H9 (cell line): ENCODE results near the gene ODAD3. TPM values are rescaled to one million over a fixed set of nuclear protein-coding genes. Genes with fewer than 3 reads are reported as not detected.

ENCODE experiments used
- DNase-seq: peaks from one replicate; pipeline ENCODE4 v3.0.0-alpha.2; 2017
- H2AFZ ChIP-seq: one replicate; pipeline ENCODE4 v1.6.1; 2013; ENCODE audit warnings: mild to moderate bottlenecking, low read length, control low read depth, moderate library complexity
- H2AK5ac ChIP-seq: 2 replicates; pipeline ENCODE4 v1.6.1; 2013; ENCODE audit warnings: low read length, control low read depth, mixed read lengths; ENCODE audit not compliant: insufficient read length
- H2BK120ac ChIP-seq: one replicate; pipeline ENCODE4 v1.6.1; 2013; ENCODE audit warnings: low read depth, mild to moderate bottlenecking, low read length, control low read depth, inconsistent platforms; ENCODE audit not compliant: poor library complexity, severe bottlenecking
- H2BK12ac ChIP-seq: 2 replicates; pipeline ENCODE4 v1.6.1; 2013; ENCODE audit warnings: low read length, control low read depth, mixed read lengths, low read depth; ENCODE audit not compliant: insufficient read length
- H2BK15ac ChIP-seq: 2 replicates; pipeline ENCODE4 v1.6.1; 2013; ENCODE audit warnings: low read depth, low read length, control low read depth
- H2BK20ac ChIP-seq: one replicate; pipeline ENCODE4 v1.6.1; 2013; ENCODE audit warnings: low read depth, mild to moderate bottlenecking, low read length, control low read depth, inconsistent platforms; ENCODE audit not compliant: poor library complexity, severe bottlenecking
- H2BK5ac ChIP-seq: 2 replicates; pipeline ENCODE4 v1.6.1; 2013; ENCODE audit warnings: low read length, control low read depth, mixed read lengths; ENCODE audit not compliant: insufficient read length
- H3K14ac ChIP-seq: 2 replicates; pipeline ENCODE4 v1.6.1; 2013; ENCODE audit warnings: low read length, control low read depth; ENCODE audit not compliant: insufficient read depth
- H3K18ac ChIP-seq: 2 replicates; pipeline ENCODE4 v1.6.1; 2013; ENCODE audit warnings: low read depth, mild to moderate bottlenecking, mixed read lengths, low read length, control low read depth; ENCODE audit not compliant: insufficient read length
- H3K23ac ChIP-seq: 2 replicates; pipeline ENCODE4 v1.6.1; 2013; ENCODE audit warnings: low read length, control low read depth, mixed read lengths, low read depth; ENCODE audit not compliant: insufficient read length
- H3K23me2 ChIP-seq: 2 replicates; pipeline ENCODE4 v1.6.1; 2013; ENCODE audit warnings: low read depth, mild to moderate bottlenecking, mixed read lengths, low read length, control low read depth; ENCODE audit not compliant: insufficient read length, poor library complexity, severe bottlenecking
- H3K27ac ChIP-seq: 2 replicates; pipeline ENCODE4 v1.5.1; 2013; ENCODE audit warnings: low read length, control low read depth, mixed read lengths, low read depth; ENCODE audit not compliant: insufficient read length
- H3K27me3 ChIP-seq: 2 replicates; pipeline ENCODE4 v1.6.1; 2013; ENCODE audit warnings: low read length, control low read depth, inconsistent platforms; ENCODE audit not compliant: insufficient read depth
- H3K4ac ChIP-seq: 2 replicates; pipeline ENCODE4 v1.6.1; 2013; ENCODE audit warnings: low read depth, mild to moderate bottlenecking, control low read depth, inconsistent platforms, low read length, moderate library complexity
- H3K4me1 ChIP-seq: 2 replicates; pipeline ENCODE4 v1.6.1; 2013; ENCODE audit warnings: low read length, control low read depth, inconsistent platforms; ENCODE audit not compliant: insufficient read depth
- H3K4me2 ChIP-seq: 2 replicates; pipeline ENCODE4 v1.6.1; 2013; ENCODE audit warnings: low read length, control low read depth, mixed read lengths; ENCODE audit not compliant: insufficient read length, insufficient read depth
- H3K56ac ChIP-seq: 2 replicates; pipeline ENCODE4 v1.6.1; 2013; ENCODE audit warnings: low read depth, mild to moderate bottlenecking, mixed read lengths, low read length, control low read depth; ENCODE audit not compliant: insufficient read length
- H3K79me1 ChIP-seq: 2 replicates; pipeline ENCODE4 v1.6.1; 2013; ENCODE audit warnings: low read depth, mild to moderate bottlenecking, moderate library complexity, low read length, control low read depth, inconsistent platforms; ENCODE audit not compliant: insufficient read depth, poor library complexity, severe bottlenecking
- H3K79me2 ChIP-seq: 2 replicates; pipeline ENCODE4 v1.6.1; 2013; ENCODE audit warnings: low read length, control low read depth, inconsistent platforms; ENCODE audit not compliant: insufficient read depth
- H3K9ac ChIP-seq: 2 replicates; pipeline ENCODE4 v1.6.1; 2013; ENCODE audit warnings: low read length, control low read depth, mixed read lengths; ENCODE audit not compliant: insufficient read length; ENCODE audit errors: extremely low read depth
- H3K9me3 ChIP-seq: one replicate; pipeline ENCODE4 v1.6.1; 2013; ENCODE audit warnings: low read depth, low read length, inconsistent platforms; ENCODE audit not compliant: control insufficient read depth
- H3T11ph ChIP-seq: one replicate; pipeline ENCODE4 v1.6.1; 2013; ENCODE audit warnings: mild to moderate bottlenecking, low read length, control low read depth, inconsistent platforms
- H4K20me1 ChIP-seq: one replicate; pipeline ENCODE4 v1.6.1; 2013; ENCODE audit not compliant: control insufficient read depth, insufficient read length, insufficient read depth
- H4K5ac ChIP-seq: 2 replicates; pipeline ENCODE4 v1.6.1; 2013; ENCODE audit warnings: low read depth, mild to moderate bottlenecking, mixed read lengths, low read length, control low read depth; ENCODE audit not compliant: insufficient read length
- H4K8ac ChIP-seq: replicated peaks from 2 replicates; pipeline ENCODE4 v1.6.1; 2013; ENCODE audit warnings: low read length, control low read depth, mixed read lengths, low read depth; ENCODE audit not compliant: insufficient read length
- H4K91ac ChIP-seq: 2 replicates; pipeline ENCODE4 v1.6.1; 2013; ENCODE audit warnings: low read depth, mild to moderate bottlenecking, moderate library complexity, mixed read lengths, low read length, control low read depth; ENCODE audit not compliant: insufficient read length
- H3K27ac Mint-ChIP-seq, 3 experiments: 2 replicates in 2 of 3; 3 replicates in 1 of 3; pipeline ENCODE4 v1.8.0; 2020 to 2021; ENCODE audit warnings: mixed read lengths in 3 of 3, mild to moderate bottlenecking in 1 of 3, moderate library complexity in 1 of 3
- H3K27me3 Mint-ChIP-seq: 2 replicates; pipeline ENCODE4 v1.8.0; 2021; ENCODE audit warnings: low read depth, mild to moderate bottlenecking, moderate library complexity, mixed read lengths
- H3K36me3 Mint-ChIP-seq, 3 experiments: 2 replicates in 2 of 3; 3 replicates in 1 of 3; pipeline ENCODE4 v1.8.0; 2020 to 2021; ENCODE audit warnings: low read depth in 3 of 3, mixed read lengths in 3 of 3; ENCODE audit not compliant: insufficient read depth in 1 of 3
- H3K4me1 Mint-ChIP-seq, 2 experiments: 2 replicates each; pipeline ENCODE4 v1.8.0; 2020; ENCODE audit warnings: mixed read lengths in 2 of 2
- H3K4me3 Mint-ChIP-seq, 2 experiments: 2 replicates in 1 of 2; 3 replicates in 1 of 2; pipeline ENCODE4 v1.8.0; 2020 to 2021; ENCODE audit warnings: mild to moderate bottlenecking in 2 of 2, mixed read lengths in 2 of 2, moderate library complexity in 1 of 2
- H3K9me3 Mint-ChIP-seq, 2 experiments: 2 replicates in 1 of 2; 3 replicates in 1 of 2; pipeline ENCODE4 v1.8.0; 2020; ENCODE audit warnings: mild to moderate bottlenecking in 2 of 2, mixed read lengths in 2 of 2, moderate library complexity in 1 of 2
- WGBS: extraction: QIAGEN DNeasy Blood & Tissue Kit; methylation state at CpG from one replicate; pipeline ENCODE4 v1.1.7; 2013; ENCODE audit warnings: missing lambda C conversion rate, low lambda C conversion rate, mixed read lengths; ENCODE audit not compliant: insufficient read length; ENCODE audit errors: extremely low coverage; 5-methylcytosine and 5-hydroxymethylcytosine counted together
- total RNA-seq: library from RNA; stranded (reverse); gene quantifications from 2 replicates; pipeline ENCODE4 v1.2.1, GENCODE V29; 2021
- TF ChIP-seq, protein P1 (sequence below): fragments of 200-600 bp; sonication (generic); conservative IDR thresholded peaks from 3 replicates; pipeline ENCODE4 v1.8.0; 2021; ENCODE audit warnings: antibody characterized with exemption, mild to moderate bottlenecking

ODAD3 gene
- total RNA-seq, 1 experiment from 2014 or later = 2.5 TPM

DNA sequence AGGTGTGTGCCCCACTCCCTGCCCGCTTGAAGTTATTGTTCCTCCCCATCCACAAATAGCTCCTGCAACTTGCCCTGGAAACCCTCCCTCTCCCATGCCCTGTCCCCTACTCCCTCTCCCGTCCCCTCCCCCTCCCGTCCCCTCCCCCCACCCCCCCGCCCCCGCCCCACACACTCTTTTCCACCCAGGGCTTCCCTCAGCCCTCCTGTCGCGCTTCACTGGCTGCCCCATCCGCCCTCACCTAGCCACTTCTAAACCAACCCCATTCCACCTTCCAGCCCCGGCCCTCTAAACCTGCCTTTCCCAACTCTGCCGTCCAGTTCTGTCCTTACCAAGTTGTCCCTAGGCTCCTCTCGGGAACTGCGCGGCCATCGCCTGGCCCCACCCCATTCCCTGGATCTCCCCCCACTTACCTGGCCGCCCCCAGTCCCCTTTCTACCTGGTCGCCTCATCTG is 16.8 kb downstream of the ODAD3 start:
- H2AFZ ChIP-seq = no peak overlapping the region

More for the DNA sequence above, 16.8 kb downstream of the ODAD3 start:
- DNase-seq = no peak
- H3K27ac Mint-ChIP-seq = peak overlapping the region; percentile 94 to 98 (median 98); a peak in 5 of 7 replicates
- no peak overlapping the region for H2BK120ac ChIP-seq
- no peaks in the 10 kb centered on the region for H3K4me1 ChIP-seq
- no peaks in the 10 kb centered on the region for H3K79me2 ChIP-seq
- H2BK20ac ChIP-seq = no peak overlapping the region
- H3K4me2 ChIP-seq = peak overlapping the region; percentile 83
- H3K9me3 ChIP-seq = no peaks in the 10 kb centered on the region
- TF ChIP-seq, protein P1, sequence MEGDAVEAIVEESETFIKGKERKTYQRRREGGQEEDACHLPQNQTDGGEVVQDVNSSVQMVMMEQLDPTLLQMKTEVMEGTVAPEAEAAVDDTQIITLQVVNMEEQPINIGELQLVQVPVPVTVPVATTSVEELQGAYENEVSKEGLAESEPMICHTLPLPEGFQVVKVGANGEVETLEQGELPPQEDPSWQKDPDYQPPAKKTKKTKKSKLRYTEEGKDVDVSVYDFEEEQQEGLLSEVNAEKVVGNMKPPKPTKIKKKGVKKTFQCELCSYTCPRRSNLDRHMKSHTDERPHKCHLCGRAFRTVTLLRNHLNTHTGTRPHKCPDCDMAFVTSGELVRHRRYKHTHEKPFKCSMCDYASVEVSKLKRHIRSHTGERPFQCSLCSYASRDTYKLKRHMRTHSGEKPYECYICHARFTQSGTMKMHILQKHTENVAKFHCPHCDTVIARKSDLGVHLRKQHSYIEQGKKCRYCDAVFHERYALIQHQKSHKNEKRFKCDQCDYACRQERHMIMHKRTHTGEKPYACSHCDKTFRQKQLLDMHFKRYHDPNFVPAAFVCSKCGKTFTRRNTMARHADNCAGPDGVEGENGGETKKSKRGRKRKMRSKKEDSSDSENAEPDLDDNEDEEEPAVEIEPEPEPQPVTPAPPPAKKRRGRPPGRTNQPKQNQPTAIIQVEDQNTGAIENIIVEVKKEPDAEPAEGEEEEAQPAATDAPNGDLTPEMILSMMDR = no peak
- H2BK5ac ChIP-seq = no peak overlapping the region
- no peak overlapping the region for H2BK12ac ChIP-seq
- no peak overlapping the region for H4K5ac ChIP-seq
- H3K23ac ChIP-seq = no peak overlapping the region
- peak overlapping the region; percentile 90 for H3K14ac ChIP-seq
- H3K27ac ChIP-seq = no peak overlapping the region
- no peaks in the 10 kb centered on the region for H3K79me1 ChIP-seq
- no peak overlapping the region for H4K8ac ChIP-seq
- H3T11ph ChIP-seq = no peak overlapping the region
- H3K56ac ChIP-seq = no peak overlapping the region
- peaks cover 15% of the 10 kb centered on the region for H3K27me3 Mint-ChIP-seq
- H3K9ac ChIP-seq = peak overlapping the region; percentile 68
- H3K36me3 Mint-ChIP-seq = peaks cover 0 to 15% (median 5%) of the 10 kb centered on the region in 3 experiments; a peak in 4 of 7 replicates
- H3K4me3 Mint-ChIP-seq = peak overlapping the region; percentile 90 to 93
- H2AK5ac ChIP-seq = no peak overlapping the region
- H2BK15ac ChIP-seq = no peak overlapping the region
- H3K9me3 Mint-ChIP-seq = no peaks in the 10 kb centered on the region; a peak in 1 of 5 replicates
- WGBS = no CpG with 5 or more reads among the region's 16 CpGs
- H3K4me1 Mint-ChIP-seq = peaks cover 18 to 27% of the 10 kb centered on the region in 2 experiments
- no peaks in the 10 kb centered on the region for H4K20me1 ChIP-seq
- H4K91ac ChIP-seq = no peak overlapping the region
- H3K27me3 ChIP-seq = no peaks in the 10 kb centered on the region
- H3K18ac ChIP-seq = peak overlapping the region; percentile 88
- H3K4ac ChIP-seq = no peak overlapping the region
- peaks cover 32% of the 10 kb centered on the region for H3K23me2 ChIP-seq
